ENCODE data around the gene TDRD10.

DNA sequence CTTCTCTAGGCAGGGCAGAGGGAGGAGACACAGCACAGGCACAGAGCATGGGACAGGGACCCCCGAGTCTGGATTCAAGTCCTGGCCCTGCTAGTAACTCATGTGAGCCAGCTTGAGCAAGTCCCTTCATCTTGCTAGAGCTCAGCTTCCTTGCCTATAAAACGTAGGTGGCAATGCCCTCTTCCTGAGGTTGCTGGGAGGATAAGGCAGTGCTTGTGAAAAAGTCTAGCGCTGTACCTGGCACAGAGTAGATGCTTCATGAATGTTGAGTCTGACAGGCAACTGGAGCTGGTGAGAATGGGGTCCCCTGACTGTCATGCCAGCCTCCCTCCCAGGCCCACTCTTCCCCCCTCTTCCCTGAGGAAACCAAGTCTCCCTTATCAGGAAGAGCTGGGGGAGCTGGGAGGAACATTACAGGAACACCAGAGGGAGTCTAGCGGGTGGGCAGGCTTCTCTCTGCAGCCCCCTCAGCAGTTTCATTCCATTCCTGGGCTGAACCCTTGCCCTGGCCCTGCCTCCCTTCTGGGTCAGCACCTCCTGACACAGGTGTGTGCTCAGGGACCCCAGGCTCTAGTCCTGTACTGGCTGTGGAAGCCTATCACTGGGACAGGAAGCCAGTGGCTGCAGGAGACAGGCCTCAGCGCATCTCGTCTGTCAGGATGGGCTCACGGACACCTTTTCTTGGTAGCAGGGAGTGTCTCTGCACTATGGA lies 75.5 kb downstream of the TDRD10 start:
- TF ChIP-seq, protein P1, sequence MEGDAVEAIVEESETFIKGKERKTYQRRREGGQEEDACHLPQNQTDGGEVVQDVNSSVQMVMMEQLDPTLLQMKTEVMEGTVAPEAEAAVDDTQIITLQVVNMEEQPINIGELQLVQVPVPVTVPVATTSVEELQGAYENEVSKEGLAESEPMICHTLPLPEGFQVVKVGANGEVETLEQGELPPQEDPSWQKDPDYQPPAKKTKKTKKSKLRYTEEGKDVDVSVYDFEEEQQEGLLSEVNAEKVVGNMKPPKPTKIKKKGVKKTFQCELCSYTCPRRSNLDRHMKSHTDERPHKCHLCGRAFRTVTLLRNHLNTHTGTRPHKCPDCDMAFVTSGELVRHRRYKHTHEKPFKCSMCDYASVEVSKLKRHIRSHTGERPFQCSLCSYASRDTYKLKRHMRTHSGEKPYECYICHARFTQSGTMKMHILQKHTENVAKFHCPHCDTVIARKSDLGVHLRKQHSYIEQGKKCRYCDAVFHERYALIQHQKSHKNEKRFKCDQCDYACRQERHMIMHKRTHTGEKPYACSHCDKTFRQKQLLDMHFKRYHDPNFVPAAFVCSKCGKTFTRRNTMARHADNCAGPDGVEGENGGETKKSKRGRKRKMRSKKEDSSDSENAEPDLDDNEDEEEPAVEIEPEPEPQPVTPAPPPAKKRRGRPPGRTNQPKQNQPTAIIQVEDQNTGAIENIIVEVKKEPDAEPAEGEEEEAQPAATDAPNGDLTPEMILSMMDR (IDR thresholded peaks at IDR 0.05; ENCODE audit: low read depth, low read length, missing input control) = no peak
- TF ChIP-seq GABPA (IDR thresholded peaks at IDR 0.05 in 1 of 2, conservative IDR thresholded peaks at IDR 0.05 in 1 of 2) = no peak

Data from liver (tissue), 3 donors.